Type B pancreatic cell (in vitro differentiated cells): Measurements from ENCODE around the gene SBNO2. TPM values are rescaled to one million over a fixed set of nuclear protein-coding genes. Genes with fewer than 3 reads are reported as not detected.

Experiments used
- DNase-seq: peaks from one replicate; pipeline ENCODE4 v3.0.0; 2021; ENCODE audit warnings: mixed read lengths; ENCODE audit not compliant: unreplicated experiment; ENCODE audit errors: extremely low spot score
- H3K27ac Mint-ChIP-seq: 2 replicates; pipeline ENCODE4 v1.8.0; 2021; ENCODE audit warnings: mild to moderate bottlenecking, mixed read lengths
- H3K27me3 Mint-ChIP-seq: 2 replicates; pipeline ENCODE4 v1.8.0; 2021; ENCODE audit warnings: mixed read lengths
- H3K36me3 Mint-ChIP-seq: 2 replicates; pipeline ENCODE4 v1.8.0; 2021; ENCODE audit warnings: mixed read lengths
- H3K4me1 Mint-ChIP-seq: one replicate; pipeline ENCODE4 v1.8.0; 2021; ENCODE audit warnings: mixed read lengths; ENCODE audit not compliant: unreplicated experiment
- H3K4me3 Mint-ChIP-seq: 2 replicates; pipeline ENCODE4 v1.8.0; 2021; ENCODE audit warnings: mild to moderate bottlenecking, mixed read lengths
- H3K9me3 Mint-ChIP-seq: 2 replicates; pipeline ENCODE4 v1.8.0; 2021; ENCODE audit warnings: mixed read lengths
- CTCF ChIP-seq: fragments of 200-600 bp; sonication (generic); conservative IDR thresholded peaks from 2 replicates; pipeline ENCODE4 v1.5.0; 2021; ENCODE audit warnings: antibody characterized with exemption, mild to moderate bottlenecking
- total RNA-seq: library from RNA; stranded (reverse); gene quantifications from 2 replicates; pipeline ENCODE4 v1.2.1, GENCODE V29; 2021; ENCODE audit warnings: low replicate concordance

Gene SBNO2
- total RNA-seq, 1 donor from 2014 or later: 45.5 TPM

GRCh38 chr19:1144741-1145140 is 29.3 kb downstream of the SBNO2 start:
- H3K4me3 Mint-ChIP-seq: no peak overlapping the region
- TF ChIP-seq CTCF: no peak
- H3K27me3 Mint-ChIP-seq: no peaks in the 10 kb centered on the region
- H3K27ac Mint-ChIP-seq: no peak overlapping the region
- peaks cover 22% of the 10 kb centered on the region for H3K36me3 Mint-ChIP-seq
- DNase-seq: no peak
- no peaks in the 10 kb centered on the region for H3K4me1 Mint-ChIP-seq
- H3K9me3 Mint-ChIP-seq: no peaks in the 10 kb centered on the region

GRCh38 chr19:1143828-1144399 is 30.2 kb downstream of the SBNO2 start:
- no peak for DNase-seq
- H3K27me3 Mint-ChIP-seq: no peaks in the 10 kb centered on the region

GRCh38 chr19:1141944-1142343 is 32.1 kb downstream of the SBNO2 start:
- Mint-ChIP-seq H3K27me3 (no peaks in the 10 kb centered on the region), H3K36me3 (peaks cover 27% of the 10 kb centered on the region)
- TF ChIP-seq CTCF: no peak

More at GRCh38 chr19:1143828-1144399, 30.2 kb downstream of the SBNO2 start:
- Mint-ChIP-seq H3K4me3 (no peak overlapping the region), H3K27ac (no peak overlapping the region), H3K4me1 (no peaks in the 10 kb centered on the region), H3K9me3 (no peaks in the 10 kb centered on the region), H3K36me3 (peaks cover 26% of the 10 kb centered on the region)
- TF ChIP-seq CTCF: no peak

GRCh38 chr19:1140272-1141027 is 33.6 kb downstream of the SBNO2 start:
- no peaks in the 10 kb centered on the region for H3K27me3 Mint-ChIP-seq
- H3K36me3 Mint-ChIP-seq: peaks cover 27% of the 10 kb centered on the region
- TF ChIP-seq CTCF: no peak
- no peak overlapping the region for H3K27ac Mint-ChIP-seq
- H3K4me1 Mint-ChIP-seq: no peaks in the 10 kb centered on the region
- no peak overlapping the region for H3K4me3 Mint-ChIP-seq
- H3K9me3 Mint-ChIP-seq: no peaks in the 10 kb centered on the region
- DNase-seq: no peak

More at GRCh38 chr19:1141944-1142343, 32.1 kb downstream of the SBNO2 start:
- Mint-ChIP-seq H3K4me1 (no peaks in the 10 kb centered on the region), H3K4me3 (no peak overlapping the region), H3K27ac (no peak overlapping the region), H3K9me3 (no peaks in the 10 kb centered on the region)
- DNase-seq: no peak

- H3K27ac Mint-ChIP-seq: peak overlapping the region; percentile 36
- H3K9me3 Mint-ChIP-seq: no peaks in the 10 kb centered on the region
- TF ChIP-seq CTCF: no peak
- no peak for DNase-seq
- H3K4me1 Mint-ChIP-seq: no peaks in the 10 kb centered on the region
- H3K4me3 Mint-ChIP-seq: no peak overlapping the region
- peaks cover 21% of the 10 kb centered on the region for H3K36me3 Mint-ChIP-seq
- H3K27me3 Mint-ChIP-seq: no peaks in the 10 kb centered on the region
These were observed 34.9 kb downstream of the SBNO2 start for GRCh38 chr19:1139126-1139525.
